Erythroblast (primary cell): ENCODE measurements around the gene SNX33.
"Not testable (repeated sequence)": the region's sequence is repeated elsewhere in the genome, so short reads cannot be mapped to it uniquely, and the experiment has no call there.

Experiments used
- GATA1 ChIP-seq: IDR thresholded peaks from 2 replicates; pipeline ENCODE4 v1.6.1; 2011; ENCODE audit warnings: low read depth, mild to moderate bottlenecking, control low read depth, low read length, moderate library complexity
- POLR2A ChIP-seq: IDR thresholded peaks from 2 replicates; pipeline ENCODE4 v1.6.1; 2011; ENCODE audit warnings: mild to moderate bottlenecking, low read length

- TF ChIP-seq POLR2A, GATA1: not testable (repeated sequence)
Measured at GRCh38 chr15:75693028-75693427, 45.3 kb downstream of the SNX33 start.
